GM23338 (cell line): Measurements from ENCODE around the gene FAM50A. TPM values are rescaled to one million over a fixed set of nuclear protein-coding genes. Genes with fewer than 3 reads are reported as not detected.
A peak's percentile ranks its signal among the peaks of the same experiment; 100 is the strongest.

Source experiments
- ATAC-seq: fragments of 200-7000 bp; cut with Tn5 transposase; 3 replicates; pipeline ENCODE4 v1.9.1; 2020
- DNase-seq: peaks from one replicate; pipeline ENCODE4 v3.0.0-alpha.2; 2015; ENCODE audit warnings: low spot score
- H2AFZ ChIP-seq: fragments of 200-600 bp; sonication (generic); 2 replicates; pipeline ENCODE4 v1.8.0; 2016; ENCODE audit warnings: antibody characterized with exemption, mild to moderate bottlenecking, moderate library complexity
- H3F3A ChIP-seq: fragments of 200-600 bp; sonication (generic); replicated peaks from 2 replicates; pipeline ENCODE4 v1.8.0; 2017; ENCODE audit warnings: antibody characterized with exemption, mixed run types, low read depth
- H3K27ac ChIP-seq: fragments of 200-600 bp; sonication (generic); 2 replicates; pipeline ENCODE4 v1.6.1; 2016; ENCODE audit warnings: low read depth
- H3K27me3 ChIP-seq: fragments of 200-600 bp; sonication (generic); 2 replicates; pipeline ENCODE4 v1.8.0; 2016; ENCODE audit warnings: mild to moderate bottlenecking, mixed run types, moderate library complexity; ENCODE audit not compliant: insufficient read depth
- H3K36me3 ChIP-seq: fragments of 200-600 bp; sonication (generic); 2 replicates; pipeline ENCODE4 v1.8.0; 2016; ENCODE audit warnings: mild to moderate bottlenecking; ENCODE audit not compliant: insufficient read depth
- H3K4me1 ChIP-seq: fragments of 200-600 bp; sonication (generic); 2 replicates; pipeline ENCODE4 v1.8.0; 2016; ENCODE audit warnings: mild to moderate bottlenecking, moderate library complexity; ENCODE audit not compliant: insufficient read depth
- H3K4me2 ChIP-seq: fragments of 200-600 bp; sonication (generic); 2 replicates; pipeline ENCODE4 v1.7.1; 2017; ENCODE audit warnings: mixed run types
- H3K4me3 ChIP-seq: fragments of 200-600 bp; sonication (generic); 2 replicates; pipeline ENCODE4 v1.6.1; 2016; ENCODE audit warnings: mixed run types
- H3K79me2 ChIP-seq: fragments of 200-600 bp; sonication (generic); replicated peaks from 2 replicates; pipeline ENCODE4 v1.8.0; 2017; ENCODE audit warnings: mild to moderate bottlenecking; ENCODE audit not compliant: insufficient read depth
- H3K9me2 ChIP-seq: fragments of 200-600 bp; sonication (generic); 2 replicates; pipeline ENCODE4 v1.8.0; 2017; ENCODE audit not compliant: insufficient read depth
- H4K20me1 ChIP-seq: fragments of 200-600 bp; sonication (generic); replicated peaks from 2 replicates; pipeline ENCODE4 v1.8.0; 2017; ENCODE audit warnings: mild to moderate bottlenecking; ENCODE audit not compliant: insufficient read depth
- H3K27ac Mint-ChIP-seq: 2 replicates; pipeline ENCODE4 v1.8.0; 2020; ENCODE audit warnings: inconsistent platforms, mild to moderate bottlenecking, moderate library complexity, mixed read lengths
- H3K27me3 Mint-ChIP-seq: 3 replicates; pipeline ENCODE4 v1.8.0; 2022; ENCODE audit warnings: low read depth, mild to moderate bottlenecking, moderate library complexity, mixed read lengths, inconsistent platforms; ENCODE audit not compliant: insufficient read depth, poor library complexity
- H3K36me3 Mint-ChIP-seq: 3 replicates; pipeline ENCODE4 v1.8.0; 2021; ENCODE audit warnings: low read depth, mild to moderate bottlenecking, inconsistent platforms, moderate library complexity, mixed read lengths
- H3K4me1 Mint-ChIP-seq: 3 replicates; pipeline ENCODE4 v1.8.0; 2020; ENCODE audit warnings: mild to moderate bottlenecking, inconsistent platforms, mixed read lengths
- H3K4me3 Mint-ChIP-seq: 3 replicates; pipeline ENCODE4 v1.8.0; 2021; ENCODE audit warnings: moderate library complexity, mild to moderate bottlenecking, inconsistent platforms, mixed read lengths
- H3K9me3 Mint-ChIP-seq: 3 replicates; pipeline ENCODE4 v1.8.0; 2020; ENCODE audit warnings: moderate library complexity, mild to moderate bottlenecking, inconsistent platforms, mixed read lengths
- CREB1 ChIP-seq: fragments of 250-450 bp; sonication (Bioruptor Pico); IDR thresholded peaks from 2 replicates; pipeline ENCODE4 v1.5.0; 2020; ENCODE audit warnings: low read depth, mild to moderate bottlenecking, moderate library complexity
- CTCF ChIP-seq, 2 experiments: fragments of 200-600 bp in 1 of 2; sonication (generic) in 1 of 2; conservative IDR thresholded peaks; 2 replicates each; pipeline versions ENCODE4 v1.5.1 to v1.6.1; 2016 to 2017; ENCODE audit warnings: antibody characterized with exemption in 2 of 2, low read depth in 2 of 2, mild to moderate bottlenecking in 2 of 2, moderate library complexity in 1 of 2
- EZH2 ChIP-seq: fragments of 200-600 bp; sonication (generic); IDR thresholded peaks from one replicate; pipeline ENCODE4 v1.8.0; 2017; ENCODE audit warnings: antibody characterized with exemption, mild to moderate bottlenecking, low read depth; ENCODE audit not compliant: unreplicated experiment
- JUNB ChIP-seq: IDR thresholded peaks from one replicate; pipeline ENCODE4 v1.6.1; 2016; ENCODE audit warnings: antibody characterized with exemption; ENCODE audit not compliant: unreplicated experiment
- NANOG ChIP-seq: IDR thresholded peaks from 2 replicates; pipeline ENCODE4 v1.6.1; 2016; ENCODE audit warnings: antibody characterized with exemption, borderline replicate concordance
- POLR2AphosphoS5 ChIP-seq: IDR thresholded peaks from 2 replicates; pipeline ENCODE4 v1.6.1; 2016; ENCODE audit warnings: antibody characterized with exemption, low read depth
- STAT1 ChIP-seq: IDR thresholded peaks from one replicate; pipeline ENCODE4 v1.6.1; 2016; ENCODE audit warnings: antibody characterized with exemption; ENCODE audit not compliant: unreplicated experiment
- ZNF114 ChIP-seq: fragments of 250-450 bp; sonication (Bioruptor Pico); IDR thresholded peaks from 2 replicates; pipeline ENCODE4 v1.5.0; 2020; ENCODE audit warnings: mild to moderate bottlenecking, moderate library complexity
- ZNF331 ChIP-seq: fragments of 250-450 bp; sonication (Bioruptor Pico); IDR thresholded peaks from 2 replicates; pipeline ENCODE4 v1.5.0; 2020; ENCODE audit warnings: low read depth, mild to moderate bottlenecking, moderate library complexity
- ZNF462 ChIP-seq: fragments of 250-450 bp; sonication (Bioruptor Pico); IDR thresholded peaks from 2 replicates; pipeline ENCODE4 v1.5.0; 2020; ENCODE audit warnings: mild to moderate bottlenecking, moderate library complexity
- polyA plus RNA-seq: library from polyadenylated mRNA; unstranded; fragments of >200 nt; fragmentation: Nextera tagmentation; extraction: Ambion mirVana; gene quantifications from 2 replicates; pipeline ENCODE4 v1.2.1, GENCODE V29; 2016
- total RNA-seq: library from RNA; depleted of rRNA; stranded (reverse); fragments of >200 nt; shearing (Covaris generic); gene quantifications from 2 replicates; pipeline ENCODE4 v1.2.3, GENCODE V29; 2014

Gene FAM50A
- total and polyA plus RNA-seq, 2 experiments from 2014 or later: 23.9 to 77.6 TPM

GRCh38 chrX:154444755-154445246 lies 860 bp downstream of the FAM50A start:
- H3K4me3 Mint-ChIP-seq: peak overlapping the region; percentile 48
- H4K20me1 ChIP-seq: no peaks in the 10 kb centered on the region
- H3K9me3 Mint-ChIP-seq: no peaks in the 10 kb centered on the region
- peak overlapping the region; percentile 75 for H3K4me2 ChIP-seq
- no peaks in the 10 kb centered on the region for H3K36me3 ChIP-seq
- no peaks in the 10 kb centered on the region for H3K9me2 ChIP-seq
- no peaks in the 10 kb centered on the region for H3F3A ChIP-seq
- ATAC-seq: no peak; the same call in 2 of the 3 replicates
- no peaks in the 10 kb centered on the region for H3K4me1 Mint-ChIP-seq
- no peaks in the 10 kb centered on the region for H3K27me3 ChIP-seq
- H3K4me1 ChIP-seq: 0 out of 2 replicates have a peak, but pooled peaks cover 3% of the 10 kb centered on the region
- no peak overlapping the region for H2AFZ ChIP-seq
- no peaks in the 10 kb centered on the region for H3K79me2 ChIP-seq
- peaks cover 15% of the 10 kb centered on the region; the same call in 2 of the 3 replicates for H3K36me3 Mint-ChIP-seq
- DNase-seq: no peak
- H3K27ac Mint-ChIP-seq: no peak overlapping the region
- peaks cover 8% of the 10 kb centered on the region for H3K27me3 Mint-ChIP-seq
- H3K27ac ChIP-seq: no peak overlapping the region
- TF ChIP-seq CTCF (conservative IDR thresholded peaks at IDR 0.05; ENCODE audit: low read depth in 2 of 2) (no peak), NANOG (no peak)
- peak overlapping the region; percentile 62 for H3K4me3 ChIP-seq

GRCh38 chrX:154445776-154446175 lies 1.8 kb downstream of the FAM50A start:
- Histone ChIP-seq H3K4me2 (no peak overlapping the region), H3K27me3 (no peaks in the 10 kb centered on the region), H2AFZ (no peak overlapping the region), H4K20me1 (no peaks in the 10 kb centered on the region), H3K36me3 (no peaks in the 10 kb centered on the region), H3K9me2 (no peaks in the 10 kb centered on the region), H3K4me1 (0 out of 2 replicates have a peak, but pooled peaks cover 3% of the 10 kb centered on the region), H3K4me3 (no peak overlapping the region), H3F3A (no peaks in the 10 kb centered on the region), H3K79me2 (no peaks in the 10 kb centered on the region), H3K27ac (no peak overlapping the region)
- Mint-ChIP-seq H3K4me1 (no peaks in the 10 kb centered on the region), H3K36me3 (peaks cover 16% of the 10 kb centered on the region; the same call in 2 of the 3 replicates), H3K4me3 (peak overlapping the region; percentile 10; the same call in 1 of the 3 replicates), H3K27me3 (peaks cover 7% of the 10 kb centered on the region), H3K9me3 (no peaks in the 10 kb centered on the region), H3K27ac (no peak overlapping the region)
- DNase-seq (no peak), ATAC-seq (no peak)
- no peak for TF ChIP-seq ZNF331 (CRISPR knock-in tag)
- no peak for TF ChIP-seq STAT1
- no peak for TF ChIP-seq ZNF114 (CRISPR knock-in tag)
- TF ChIP-seq CTCF (conservative IDR thresholded peaks at IDR 0.05; ENCODE audit: low read depth in 2 of 2): no peak
- TF ChIP-seq ZNF462 (CRISPR knock-in tag): no peak
- no peak for TF ChIP-seq CREB1 (CRISPR knock-in tag)
- TF ChIP-seq POLR2AphosphoS5: no peak
- TF ChIP-seq NANOG: no peak
- no peak for TF ChIP-seq EZH2
- TF ChIP-seq JUNB: no peak
